Fibroblast of villous mesenchyme (primary cell): ENCODE measurements around the gene HHATL. TPM values are rescaled to one million over a fixed set of nuclear protein-coding genes. Genes with fewer than 3 reads are reported as not detected.

ENCODE experiments used
- DNase-seq: peaks from one replicate; pipeline ENCODE4 v3.0.0-alpha.2; 2010; ENCODE audit warnings: low read depth
- H3K4me3 ChIP-seq: 2 replicates; pipeline ENCODE4 v1.5.1; 2011; ENCODE audit warnings: low read depth, mild to moderate bottlenecking, low read length
- total RNA-seq: library from RNA; depleted of rRNA; stranded (reverse); fragments of >200 nt; gene quantifications from 2 replicates; pipeline ENCODE4 v1.2.3, GENCODE V29; 2012
- TF ChIP-seq, protein P1 (sequence below): IDR thresholded peaks from 2 replicates; pipeline ENCODE4 v1.5.1; 2012; ENCODE audit warnings: low read depth, mild to moderate bottlenecking, low read length; ENCODE audit not compliant: insufficient read depth

The HHATL gene
- total RNA-seq, 1 donor = not detected

DNA sequence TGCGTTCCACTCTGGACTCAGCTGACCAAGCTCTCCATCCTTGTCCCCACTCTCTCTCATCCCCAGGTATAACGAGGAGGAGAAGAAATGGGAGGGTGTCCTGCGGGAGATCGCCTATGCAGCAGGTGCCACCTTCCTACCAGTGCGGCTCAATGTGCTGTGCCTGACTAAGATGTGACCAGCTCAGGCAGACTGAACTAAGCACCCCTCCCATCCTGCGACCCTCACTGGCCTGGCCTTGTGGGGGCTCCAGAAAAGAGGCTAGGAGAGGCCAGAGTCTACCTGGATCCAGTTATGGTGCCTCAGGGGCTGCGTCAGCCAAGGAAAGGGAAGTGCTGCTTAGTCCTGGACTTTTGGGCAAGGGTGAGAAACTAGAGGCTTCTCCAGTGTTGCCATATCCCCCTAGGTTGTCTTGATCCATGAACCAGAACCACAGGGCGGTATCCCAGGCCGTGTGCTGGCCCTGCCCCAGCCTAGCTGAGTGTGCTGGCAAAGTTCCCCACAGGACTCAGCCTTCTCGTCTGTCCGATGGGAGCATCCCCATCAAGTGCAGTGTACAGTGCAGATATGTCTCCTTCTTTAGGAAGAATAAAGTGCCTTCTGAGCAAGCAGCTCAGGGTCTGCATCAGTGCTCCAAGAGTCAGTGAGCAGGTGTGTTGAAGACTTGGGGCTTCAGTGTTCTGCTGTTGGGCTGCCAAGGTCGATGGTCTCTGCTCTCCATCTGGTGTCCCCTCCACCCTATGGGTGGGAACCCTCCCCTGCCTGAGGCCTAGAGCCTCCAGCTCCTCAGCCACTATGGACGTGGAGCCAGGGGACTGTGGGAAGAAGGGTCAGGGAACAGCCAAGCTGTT is 10.6 kb downstream of the HHATL start:
- no peak overlapping the region for H3K4me3 ChIP-seq
- TF ChIP-seq, protein P1, sequence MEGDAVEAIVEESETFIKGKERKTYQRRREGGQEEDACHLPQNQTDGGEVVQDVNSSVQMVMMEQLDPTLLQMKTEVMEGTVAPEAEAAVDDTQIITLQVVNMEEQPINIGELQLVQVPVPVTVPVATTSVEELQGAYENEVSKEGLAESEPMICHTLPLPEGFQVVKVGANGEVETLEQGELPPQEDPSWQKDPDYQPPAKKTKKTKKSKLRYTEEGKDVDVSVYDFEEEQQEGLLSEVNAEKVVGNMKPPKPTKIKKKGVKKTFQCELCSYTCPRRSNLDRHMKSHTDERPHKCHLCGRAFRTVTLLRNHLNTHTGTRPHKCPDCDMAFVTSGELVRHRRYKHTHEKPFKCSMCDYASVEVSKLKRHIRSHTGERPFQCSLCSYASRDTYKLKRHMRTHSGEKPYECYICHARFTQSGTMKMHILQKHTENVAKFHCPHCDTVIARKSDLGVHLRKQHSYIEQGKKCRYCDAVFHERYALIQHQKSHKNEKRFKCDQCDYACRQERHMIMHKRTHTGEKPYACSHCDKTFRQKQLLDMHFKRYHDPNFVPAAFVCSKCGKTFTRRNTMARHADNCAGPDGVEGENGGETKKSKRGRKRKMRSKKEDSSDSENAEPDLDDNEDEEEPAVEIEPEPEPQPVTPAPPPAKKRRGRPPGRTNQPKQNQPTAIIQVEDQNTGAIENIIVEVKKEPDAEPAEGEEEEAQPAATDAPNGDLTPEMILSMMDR = no peak
- DNase-seq = no peak

DNA sequence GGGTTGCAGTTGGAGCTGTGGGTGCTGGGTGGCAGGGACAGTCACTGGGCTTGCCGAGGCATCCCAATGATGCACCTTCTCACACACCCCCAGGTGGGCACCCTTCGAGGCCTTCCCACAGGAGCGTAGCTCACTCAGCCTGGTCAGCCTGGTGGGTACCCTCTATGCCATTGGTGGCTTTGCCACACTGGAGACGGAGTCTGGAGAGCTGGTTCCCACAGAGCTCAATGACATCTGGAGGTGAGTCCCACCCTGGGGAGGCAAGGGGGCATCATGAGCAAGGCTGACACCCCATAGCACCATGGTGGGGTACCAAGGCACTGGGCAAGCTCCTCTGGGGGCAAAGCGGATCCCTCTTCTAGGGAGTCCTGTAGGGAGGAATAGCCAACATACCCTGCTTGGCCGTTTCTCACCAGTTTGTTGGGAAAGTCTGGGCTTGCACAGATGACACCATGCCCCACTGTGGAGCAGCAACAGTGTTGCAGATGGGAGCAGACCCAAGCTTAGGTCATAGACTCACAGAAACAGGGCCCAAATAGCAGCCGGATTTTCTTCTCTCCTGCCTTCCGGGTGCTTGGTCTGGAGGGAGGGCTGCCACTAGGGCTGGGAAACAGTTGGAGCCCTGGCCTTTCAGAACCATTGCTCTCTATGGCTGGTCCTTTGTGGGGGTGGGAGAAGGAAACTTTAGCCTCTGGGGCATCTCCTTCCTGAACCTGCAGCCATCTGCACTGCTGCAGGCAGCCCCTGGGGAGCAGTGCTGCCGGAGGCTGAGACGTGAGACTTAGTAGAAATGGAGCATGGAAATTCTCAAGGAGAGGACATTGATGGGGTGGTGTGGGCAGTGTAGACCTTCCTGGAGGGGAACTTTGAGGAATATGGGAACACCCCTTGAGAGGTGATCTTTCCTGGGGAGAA is 11.6 kb downstream of the HHATL start:
- TF ChIP-seq, protein P1 = no peak
- no peak for DNase-seq
- no peak overlapping the region for H3K4me3 ChIP-seq

DNA sequence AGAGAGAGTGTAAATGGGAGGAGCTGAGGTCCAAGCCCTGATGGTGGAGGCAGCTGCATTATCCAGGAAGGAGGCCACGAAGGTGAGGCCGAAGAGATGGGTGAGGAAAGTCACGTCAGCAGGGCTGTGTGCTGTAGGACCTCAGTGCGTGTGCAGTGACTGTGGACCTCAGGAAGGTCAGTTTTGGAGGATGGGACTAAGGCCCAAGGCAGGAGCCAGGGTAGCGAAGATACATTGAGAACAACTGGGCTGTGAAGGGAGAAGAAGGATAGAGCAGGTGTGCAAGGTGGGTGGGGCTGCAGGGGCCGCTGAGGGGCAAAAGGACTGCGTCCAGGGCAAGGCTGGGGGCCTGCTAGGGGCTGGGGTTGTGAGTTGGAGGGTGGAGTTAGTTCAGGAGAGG is 12.4 kb downstream of the HHATL start:
- TF ChIP-seq, protein P1 = no peak
- no peak overlapping the region for H3K4me3 ChIP-seq
- no peak for DNase-seq

DNA sequence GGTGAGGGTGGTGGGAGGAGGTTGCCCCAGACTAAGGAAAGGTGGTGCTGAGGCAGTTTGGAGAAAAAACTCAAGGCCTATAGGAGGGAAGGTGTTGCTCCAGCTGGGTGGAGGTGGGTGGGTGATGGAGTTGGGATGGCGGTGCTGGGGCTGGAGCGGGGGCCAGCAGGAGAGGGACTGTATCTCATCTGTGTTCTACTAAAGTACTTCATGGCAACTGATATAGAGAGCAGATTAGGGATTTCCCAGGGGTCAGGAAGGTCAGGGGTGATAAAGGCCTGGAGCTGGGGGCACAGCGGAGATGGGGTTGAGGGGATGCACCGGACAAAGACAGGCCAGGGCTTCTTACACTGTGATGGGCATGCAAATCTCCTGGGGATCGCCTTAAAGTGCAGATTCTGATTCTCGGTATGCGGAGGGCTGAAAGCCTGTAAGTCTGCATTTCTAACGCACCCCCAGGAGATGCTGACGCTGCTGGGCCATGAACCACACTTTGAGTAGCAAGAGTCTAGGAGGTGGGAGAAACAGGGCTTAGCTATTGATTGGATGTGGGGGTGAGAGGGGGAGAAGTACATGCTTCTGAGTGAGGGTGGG is 13.1 kb downstream of the HHATL start:
- no peak for DNase-seq
- TF ChIP-seq, protein P1 = no peak

DNA sequence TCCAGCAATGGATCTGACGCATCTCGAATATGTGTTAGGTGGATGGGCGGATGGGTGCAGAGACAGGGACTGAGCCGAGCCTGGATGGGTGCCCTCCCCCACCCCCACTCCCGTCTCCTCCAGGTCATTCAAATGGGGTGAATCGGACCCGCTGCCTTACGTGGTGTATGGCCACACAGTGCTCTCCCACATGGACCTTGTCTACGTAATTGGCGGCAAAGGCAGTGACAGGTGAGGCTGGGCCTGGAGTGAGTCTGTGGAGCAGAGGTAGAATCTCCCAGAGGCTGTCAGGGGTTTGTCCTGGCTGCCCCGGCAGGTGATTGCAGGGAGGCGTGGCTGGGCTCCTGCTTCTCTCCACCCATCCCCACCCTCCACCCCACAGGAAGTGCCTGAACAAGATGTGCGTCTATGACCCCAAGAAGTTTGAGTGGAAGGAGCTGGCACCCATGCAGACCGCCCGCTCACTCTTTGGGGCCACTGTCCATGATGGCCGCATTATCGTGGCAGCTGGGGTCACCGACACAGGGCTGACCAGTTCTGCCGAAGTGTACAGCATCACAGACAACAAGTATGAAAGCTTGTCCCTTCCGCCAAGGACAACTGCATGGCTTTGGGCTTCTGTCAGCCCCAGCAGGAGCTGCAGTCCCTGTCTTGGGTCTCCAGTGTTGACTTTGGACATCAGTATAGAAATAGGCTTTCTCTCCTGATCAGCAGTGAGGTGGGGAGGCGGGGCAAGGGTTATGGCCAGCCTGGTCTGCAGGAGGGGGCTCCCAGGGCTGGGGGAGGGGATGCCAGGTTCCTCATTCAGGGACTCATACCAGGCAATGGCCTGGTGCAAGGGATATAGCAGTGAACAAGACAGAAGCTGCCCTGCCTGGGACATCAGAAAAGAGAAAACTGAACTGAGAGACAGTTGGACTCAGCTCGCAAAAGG is 13.8 kb downstream of the HHATL start:
- H3K4me3 ChIP-seq = no peak overlapping the region
- DNase-seq = no peak
- TF ChIP-seq, protein P1 = no peak

More for the DNA sequence above, 13.1 kb downstream of the HHATL start:
- no peak overlapping the region for H3K4me3 ChIP-seq

DNA sequence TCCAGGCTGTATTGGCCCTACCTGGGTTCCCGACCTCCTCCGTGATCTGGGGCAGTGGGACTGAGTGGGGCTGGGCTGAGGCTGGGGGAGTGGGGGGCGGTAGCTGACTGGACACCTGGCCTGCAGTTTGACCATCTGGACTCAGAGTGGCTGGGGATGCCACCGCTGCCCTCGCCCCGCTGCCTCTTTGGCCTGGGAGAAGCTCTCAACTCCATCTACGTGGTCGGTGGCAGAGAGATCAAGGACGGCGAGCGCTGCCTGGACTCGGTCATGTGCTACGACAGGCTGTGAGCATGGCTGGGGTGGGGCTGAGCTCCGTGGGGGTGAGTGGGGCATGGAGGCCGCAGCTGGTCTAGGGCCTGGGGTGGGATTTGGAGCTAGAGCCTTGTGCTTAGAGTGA is 14.6 kb downstream of the HHATL start:
- TF ChIP-seq, protein P1 = no peak
- no peak overlapping the region for H3K4me3 ChIP-seq
- DNase-seq = no peak
